Neuronal stem cell (in vitro differentiated cells): Measurements from ENCODE around the gene FXYD3.

ENCODE experiments used
- DNase-seq: peaks from one replicate; pipeline ENCODE4 v3.0.0-alpha.2; 2013; ENCODE audit warnings: low spot score
- H2AFZ ChIP-seq: one replicate; pipeline ENCODE4 v1.6.1; 2013; ENCODE audit warnings: mild to moderate bottlenecking, low read length, inconsistent platforms
- H2AK5ac ChIP-seq: 2 replicates; pipeline ENCODE4 v1.6.1; 2013; ENCODE audit warnings: low read depth, mild to moderate bottlenecking, inconsistent platforms, low read length, moderate library complexity, mixed read lengths
- H2BK120ac ChIP-seq: 2 replicates; pipeline ENCODE4 v1.6.1; 2013; ENCODE audit warnings: low read depth, mild to moderate bottlenecking, inconsistent platforms, low read length, moderate library complexity, mixed read lengths
- H2BK12ac ChIP-seq: one replicate; pipeline ENCODE4 v1.6.1; 2013; ENCODE audit warnings: low read length, inconsistent platforms
- H2BK15ac ChIP-seq: 2 replicates; pipeline ENCODE4 v1.6.1; 2013; ENCODE audit warnings: mild to moderate bottlenecking, low read length, inconsistent platforms, mixed read lengths
- H2BK5ac ChIP-seq: one replicate; pipeline ENCODE4 v1.6.1; 2013; ENCODE audit warnings: inconsistent platforms, mild to moderate bottlenecking, low read length, moderate library complexity
- H3K14ac ChIP-seq: one replicate; pipeline ENCODE4 v1.6.1; 2013; ENCODE audit warnings: low read length, inconsistent platforms
- H3K18ac ChIP-seq: 2 replicates; pipeline ENCODE4 v1.6.1; 2013; ENCODE audit warnings: low read length, inconsistent platforms
- H3K23ac ChIP-seq: 2 replicates; pipeline ENCODE4 v1.6.1; 2013; ENCODE audit warnings: low read depth, mild to moderate bottlenecking, mixed read lengths, low read length, inconsistent platforms; ENCODE audit not compliant: poor library complexity
- H3K27ac ChIP-seq: replicated peaks from 3 replicates; pipeline ENCODE4 v1.5.1; 2013; ENCODE audit warnings: low read length, inconsistent platforms
- H3K27me3 ChIP-seq, 3 experiments: 2 replicates each; pipeline ENCODE4 v1.6.1; 2013; ENCODE audit warnings: low read length in 3 of 3, mild to moderate bottlenecking in 2 of 3, inconsistent platforms in 1 of 3, low read depth in 1 of 3, mixed read lengths in 1 of 3, moderate library complexity in 1 of 3; ENCODE audit not compliant: control insufficient read depth in 3 of 3, insufficient read depth in 3 of 3
- H3K36me3 ChIP-seq, 2 donors: replicated peaks in 1 of 2; 2 replicates each; pipeline ENCODE4 v1.6.1; 2013; ENCODE audit warnings: low read length in 2 of 2; ENCODE audit not compliant: control insufficient read depth in 2 of 2, insufficient read depth in 2 of 2
- H3K4ac ChIP-seq: 2 replicates; pipeline ENCODE4 v1.6.1; 2013; ENCODE audit warnings: inconsistent platforms, mild to moderate bottlenecking, low read length, moderate library complexity
- H3K4me1 ChIP-seq, 2 donors: 1 replicate in 1 of 2; 2 replicates in 1 of 2; pipeline ENCODE4 v1.6.1; 2013; ENCODE audit warnings: low read length in 2 of 2, low read depth in 1 of 2; ENCODE audit not compliant: control insufficient read depth in 2 of 2, insufficient read depth in 1 of 2
- H3K4me2 ChIP-seq: one replicate; pipeline ENCODE4 v1.6.1; 2013; ENCODE audit warnings: mild to moderate bottlenecking, low read length, inconsistent platforms; ENCODE audit not compliant: insufficient read depth, poor library complexity, severe bottlenecking
- H3K4me3 ChIP-seq, 2 donors: 2 replicates each; pipeline ENCODE4 v1.5.1; 2013; ENCODE audit warnings: low read length in 2 of 2, mild to moderate bottlenecking in 2 of 2, inconsistent platforms in 1 of 2, moderate library complexity in 1 of 2
- H3K79me1 ChIP-seq: one replicate; pipeline ENCODE4 v1.6.1; 2013; ENCODE audit warnings: low read depth, mild to moderate bottlenecking, inconsistent platforms, low read length, moderate library complexity
- H3K9ac ChIP-seq: one replicate; pipeline ENCODE4 v1.6.1; 2013; ENCODE audit warnings: mild to moderate bottlenecking, low read depth, low read length, inconsistent platforms; ENCODE audit not compliant: poor library complexity
- H3K9me3 ChIP-seq, 2 donors: replicated peaks in 1 of 2; 2 replicates each; pipeline versions ENCODE3 to v1.6.1; 2013; ENCODE audit warnings: low read length in 2 of 2, mild to moderate bottlenecking in 2 of 2, inconsistent platforms in 1 of 2, low read depth in 1 of 2, mixed read lengths in 1 of 2, moderate library complexity in 1 of 2; ENCODE audit not compliant: control insufficient read depth in 2 of 2, insufficient read depth in 1 of 2
- H4K8ac ChIP-seq: one replicate; pipeline ENCODE4 v1.6.1; 2013; ENCODE audit warnings: low read depth, mild to moderate bottlenecking, inconsistent platforms, low read length, moderate library complexity
- H4K91ac ChIP-seq: one replicate; pipeline ENCODE4 v1.6.1; 2013; ENCODE audit warnings: low read length, low read depth, mild to moderate bottlenecking, inconsistent platforms; ENCODE audit not compliant: poor library complexity
- WGBS, 2 donors: extraction: QIAGEN DNeasy Blood & Tissue Kit; methylation state at CpG; one replicate each; pipeline ENCODE4 v1.1.7; 2013; ENCODE audit warnings: missing lambda C conversion rate in 2 of 2, mixed read lengths in 1 of 2; ENCODE audit not compliant: insufficient read length in 2 of 2, insufficient replicate concordance in 1 of 2; ENCODE audit errors: extremely low coverage in 2 of 2; 5-methylcytosine and 5-hydroxymethylcytosine counted together

Gene FXYD3

GRCh38 chr19:35106898-35107541 is 8.6 kb upstream of the FXYD3 start:
- Histone ChIP-seq H2AK5ac (no peak overlapping the region), H2BK12ac (no peak overlapping the region), H3K4me3 (no peak overlapping the region), H3K14ac (no peak overlapping the region), H2AFZ (no peak overlapping the region), H3K9ac (no peak overlapping the region), H2BK120ac (no peak overlapping the region), H2BK5ac (no peak overlapping the region), H3K27me3 (peaks cover 0 to 6% (median 0%) of the 10 kb centered on the region in 3 experiments), H4K91ac (no peak overlapping the region), H3K9me3 (no peaks in the 10 kb centered on the region), H3K18ac (no peak overlapping the region), H3K4me2 (no peak overlapping the region), H3K4ac (no peak overlapping the region), H4K8ac (no peak overlapping the region), H3K27ac (no peak overlapping the region), H2BK15ac (no peak overlapping the region), H3K79me1 (no peaks in the 10 kb centered on the region), H3K4me1 (peaks cover 0 to 5% of the 10 kb centered on the region in 2 donors), H3K36me3 (no peaks in the 10 kb centered on the region), H3K23ac (no peak overlapping the region)
- WGBS, 2 donors, result no CpG with 5 or more reads among the region's 2 CpGs
- DNase-seq, result no peak

DNA sequence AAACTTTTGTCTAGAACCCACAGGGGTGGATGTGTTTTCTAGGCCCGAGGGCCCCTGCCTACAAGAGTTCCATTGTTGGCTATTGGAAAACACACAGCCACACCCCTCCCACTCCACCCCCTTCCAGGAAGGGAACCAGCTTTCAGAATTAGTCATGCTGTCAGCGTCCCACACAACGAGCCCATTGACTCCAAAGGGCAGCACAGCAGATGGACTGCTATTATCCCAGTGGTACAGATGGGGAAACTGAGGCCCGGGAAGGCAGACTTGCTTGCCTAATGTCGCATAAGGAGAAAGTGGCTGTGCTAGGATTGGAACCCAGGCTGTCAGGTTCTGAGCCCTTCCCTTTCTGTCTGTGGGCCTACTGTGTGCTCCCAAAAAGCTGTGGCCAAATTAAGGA is 8.1 kb upstream of the FXYD3 start:
- Histone ChIP-seq H3K4me1 (peaks cover 0 to 5% of the 10 kb centered on the region in 2 donors), H2AK5ac (no peak overlapping the region), H3K36me3 (no peaks in the 10 kb centered on the region), H3K9ac (no peak overlapping the region), H3K4me2 (no peak overlapping the region), H3K4ac (no peak overlapping the region), H2BK5ac (no peak overlapping the region), H3K23ac (no peak overlapping the region), H2BK120ac (no peak overlapping the region), H2BK15ac (no peak overlapping the region), H4K8ac (peak overlapping the region; percentile 4), H2BK12ac (no peak overlapping the region), H3K4me3 (no peak overlapping the region), H2AFZ (no peak overlapping the region), H3K79me1 (no peaks in the 10 kb centered on the region), H3K14ac (no peak overlapping the region), H4K91ac (no peak overlapping the region), H3K18ac (no peak overlapping the region), H3K27me3 (peaks cover 0 to 6% (median 0%) of the 10 kb centered on the region in 3 experiments), H3K9me3 (no peaks in the 10 kb centered on the region), H3K27ac (no peak overlapping the region)
- no CpG with 5 or more reads among the region's 5 CpGs for WGBS, 2 donors
- DNase-seq, result no peak

DNA sequence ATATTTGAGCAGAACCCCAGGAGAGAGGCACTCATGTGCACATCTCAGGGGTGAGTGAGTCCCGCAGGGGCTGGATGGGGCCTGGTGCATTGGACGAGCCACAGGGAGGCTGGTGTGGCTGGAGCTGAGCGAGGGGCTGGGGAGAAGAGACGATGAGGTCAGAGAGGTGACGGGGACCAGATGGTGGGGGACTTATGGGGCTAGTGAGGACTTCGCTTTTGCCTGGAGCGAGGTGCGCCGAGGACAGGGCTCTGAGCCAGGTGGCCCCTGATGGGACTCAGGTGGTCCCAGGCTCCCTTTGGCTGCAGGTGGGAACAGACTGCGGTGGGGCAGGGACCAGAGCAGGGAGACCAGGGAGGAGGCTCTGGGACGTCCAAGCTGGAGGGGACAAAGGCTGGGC is 6.9 kb upstream of the FXYD3 start:
- H2BK120ac ChIP-seq, result peak overlapping the region; percentile 97
- H2BK15ac ChIP-seq, result peak overlapping the region; percentile 69
- no peaks in the 10 kb centered on the region for H3K36me3 ChIP-seq
- H3K4me3 ChIP-seq, result no peak overlapping the region
- H3K18ac ChIP-seq, result peak overlapping the region; percentile 87
- H3K4me1 ChIP-seq, result peaks cover 0 to 5% of the 10 kb centered on the region in 2 donors
- WGBS, 2 donors, result no CpG with 5 or more reads among the region's 11 CpGs
- no peaks in the 10 kb centered on the region for H3K79me1 ChIP-seq
- peak overlapping the region; percentile 92 for H2AK5ac ChIP-seq
- H3K9me3 ChIP-seq, result no peaks in the 10 kb centered on the region
- H3K27me3 ChIP-seq, result peaks cover 0 to 6% (median 0%) of the 10 kb centered on the region in 3 experiments
- peak overlapping the region; percentile 56 for H3K4ac ChIP-seq
- no peak overlapping the region for H4K8ac ChIP-seq
- no peak overlapping the region for H3K9ac ChIP-seq
- no peak overlapping the region for H3K27ac ChIP-seq
- H2BK5ac ChIP-seq, result no peak overlapping the region
- no peak overlapping the region for H3K14ac ChIP-seq
- H4K91ac ChIP-seq, result no peak overlapping the region
- no peak overlapping the region for H2AFZ ChIP-seq
- H3K23ac ChIP-seq, result peak overlapping the region; percentile 75
- DNase-seq, result no peak
- no peak overlapping the region for H3K4me2 ChIP-seq
- H2BK12ac ChIP-seq, result peak overlapping the region; percentile 99

GRCh38 chr19:35109395-35110112 is 6.1 kb upstream of the FXYD3 start:
- no peak for DNase-seq
- H4K91ac ChIP-seq, result no peak overlapping the region
- H3K36me3 ChIP-seq, result no peaks in the 10 kb centered on the region
- no peak overlapping the region for H3K14ac ChIP-seq
- H2BK15ac ChIP-seq, result no peak overlapping the region
- H2BK120ac ChIP-seq, result no peak overlapping the region
- H3K4ac ChIP-seq, result no peak overlapping the region
- no peak overlapping the region for H3K4me3 ChIP-seq
- no peak overlapping the region for H2BK12ac ChIP-seq
- peaks cover 0 to 6% (median 0%) of the 10 kb centered on the region in 3 experiments for H3K27me3 ChIP-seq
- WGBS, 2 donors, result no CpG with 5 or more reads among the region's 22 CpGs
- H2AK5ac ChIP-seq, result no peak overlapping the region
- H3K27ac ChIP-seq, result no peak overlapping the region
- H3K79me1 ChIP-seq, result no peaks in the 10 kb centered on the region
- no peak overlapping the region for H2BK5ac ChIP-seq
- no peaks in the 10 kb centered on the region for H3K9me3 ChIP-seq
- H3K18ac ChIP-seq, result peak overlapping the region; percentile 53
- peaks cover 0 to 5% of the 10 kb centered on the region in 2 donors for H3K4me1 ChIP-seq
- H3K4me2 ChIP-seq, result no peak overlapping the region
- no peak overlapping the region for H3K9ac ChIP-seq
- no peak overlapping the region for H4K8ac ChIP-seq
- H3K23ac ChIP-seq, result no peak overlapping the region
- no peak overlapping the region for H2AFZ ChIP-seq
